GM19452 (cell line): Measurements from ENCODE around the gene ADCY3.
A peak's percentile ranks its signal among the peaks of the same experiment; 100 is the strongest.

Source experiments
- ATAC-seq: cut with Tn5 transposase; IDR thresholded peaks from one replicate; pipeline ENCODE4 v1.9.1; 2021; ENCODE audit not compliant: unreplicated experiment

The ADCY3 gene

GRCh38 chr2:24926220-24926601 is 6.2 kb upstream of the ADCY3 start:
- ATAC-seq = no peak

GRCh38 chr2:24925815-24926214 is 5.8 kb upstream of the ADCY3 start:
- no peak for ATAC-seq

- no peak for ATAC-seq
These were observed 4.7 kb upstream of the ADCY3 start for GRCh38 chr2:24924732-24925131.

DNA sequence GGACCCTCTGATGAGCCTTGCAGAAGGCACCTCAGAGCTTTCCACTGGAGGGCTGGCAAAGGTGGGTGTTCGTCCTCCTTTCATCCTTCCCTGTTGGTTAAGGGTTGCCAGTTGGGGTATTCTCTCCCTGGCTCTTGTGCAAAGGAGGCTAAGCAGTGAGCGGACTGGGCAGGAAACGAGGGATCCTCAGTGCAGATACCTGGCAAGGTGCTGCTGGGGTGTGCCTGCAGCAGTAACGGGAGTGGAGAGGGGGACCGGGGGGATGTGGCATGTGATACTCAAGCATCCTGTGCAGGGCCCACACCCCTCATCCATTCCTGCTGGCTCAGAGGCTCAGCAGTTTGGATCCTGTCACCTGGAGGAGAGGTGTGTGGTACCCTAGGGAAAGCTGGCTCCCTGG is 4.2 kb upstream of the ADCY3 start:
- no peak for ATAC-seq

DNA sequence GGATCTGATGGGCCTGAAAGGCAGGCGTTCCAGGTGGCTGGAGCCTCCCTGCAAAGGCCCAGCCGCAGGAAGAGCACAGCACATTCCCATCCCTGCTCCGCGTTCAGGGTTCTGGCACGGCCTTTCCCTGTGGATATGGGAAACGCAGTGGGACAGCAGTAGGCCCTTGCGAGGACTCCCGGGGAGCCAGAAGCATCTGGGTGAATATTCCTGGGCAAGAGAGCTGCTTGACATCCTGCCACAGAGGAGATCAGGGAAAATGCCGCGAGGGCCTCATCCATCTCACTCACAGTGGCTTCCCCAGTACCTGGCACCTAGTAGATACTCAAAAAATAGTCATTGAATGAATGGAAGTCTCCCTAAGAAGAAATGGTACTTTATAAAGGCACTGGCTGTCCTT is 3.1 kb upstream of the ADCY3 start:
- ATAC-seq = no peak

GRCh38 chr2:24922556-24922955 is 2.5 kb upstream of the ADCY3 start:
- no peak for ATAC-seq

- ATAC-seq = no peak
These were observed 888 bp upstream of the ADCY3 start for GRCh38 chr2:24920809-24921441.

DNA sequence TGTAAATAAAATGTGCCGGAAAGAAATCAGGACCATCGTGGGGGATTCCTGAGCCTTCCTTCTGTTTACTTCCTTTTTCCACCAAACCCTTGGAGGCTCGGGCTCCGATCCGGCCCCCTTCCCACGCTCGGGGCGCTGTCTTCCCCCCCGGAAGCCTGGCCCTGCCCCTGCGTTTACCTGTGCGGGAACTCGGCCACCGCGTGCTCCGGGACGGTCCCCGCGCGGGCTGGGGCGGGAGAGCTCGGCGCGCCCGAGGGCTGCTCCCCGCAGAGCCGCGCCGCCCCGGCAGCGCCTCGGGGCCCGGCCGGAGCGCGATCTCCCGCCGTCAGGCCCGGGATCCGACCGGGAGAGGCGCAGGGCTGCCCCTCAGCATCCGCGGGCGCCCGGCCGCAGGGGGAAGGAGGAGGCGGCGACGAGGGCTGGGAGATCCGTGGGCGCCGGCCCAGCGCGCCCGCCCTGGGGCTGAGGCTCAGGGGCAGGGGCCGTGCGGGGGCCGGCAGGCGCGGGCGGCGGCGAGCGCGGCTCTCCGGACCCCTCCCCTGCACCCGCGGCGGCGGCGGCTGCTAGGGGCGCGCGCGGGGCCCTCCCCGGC is 435 bp downstream of the ADCY3 start:
- ATAC-seq = peak; percentile 11

DNA sequence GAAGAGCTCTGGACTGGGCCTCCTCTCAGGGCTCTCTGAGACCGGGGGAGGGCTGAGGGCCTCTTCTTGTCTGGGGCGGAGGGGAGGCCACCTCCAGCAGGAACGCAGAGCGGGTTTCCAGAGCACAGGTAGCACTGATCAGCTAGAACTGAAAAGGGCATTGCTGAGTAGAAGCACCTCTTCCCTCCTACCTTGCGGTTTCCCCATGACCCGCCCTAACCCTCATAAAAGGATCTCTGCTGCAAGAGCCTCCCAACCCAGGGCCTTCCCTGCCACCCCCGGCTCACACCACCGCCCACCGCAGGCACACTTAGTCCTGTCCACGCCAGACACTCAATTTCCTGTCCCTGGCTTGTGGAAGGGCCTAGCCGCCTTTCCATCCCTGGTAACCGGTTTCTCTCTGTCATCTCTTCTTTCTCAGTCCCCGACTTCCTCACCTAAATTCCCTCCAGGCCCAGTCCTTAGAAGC is 966 bp downstream of the ADCY3 start:
- no peak for ATAC-seq

DNA sequence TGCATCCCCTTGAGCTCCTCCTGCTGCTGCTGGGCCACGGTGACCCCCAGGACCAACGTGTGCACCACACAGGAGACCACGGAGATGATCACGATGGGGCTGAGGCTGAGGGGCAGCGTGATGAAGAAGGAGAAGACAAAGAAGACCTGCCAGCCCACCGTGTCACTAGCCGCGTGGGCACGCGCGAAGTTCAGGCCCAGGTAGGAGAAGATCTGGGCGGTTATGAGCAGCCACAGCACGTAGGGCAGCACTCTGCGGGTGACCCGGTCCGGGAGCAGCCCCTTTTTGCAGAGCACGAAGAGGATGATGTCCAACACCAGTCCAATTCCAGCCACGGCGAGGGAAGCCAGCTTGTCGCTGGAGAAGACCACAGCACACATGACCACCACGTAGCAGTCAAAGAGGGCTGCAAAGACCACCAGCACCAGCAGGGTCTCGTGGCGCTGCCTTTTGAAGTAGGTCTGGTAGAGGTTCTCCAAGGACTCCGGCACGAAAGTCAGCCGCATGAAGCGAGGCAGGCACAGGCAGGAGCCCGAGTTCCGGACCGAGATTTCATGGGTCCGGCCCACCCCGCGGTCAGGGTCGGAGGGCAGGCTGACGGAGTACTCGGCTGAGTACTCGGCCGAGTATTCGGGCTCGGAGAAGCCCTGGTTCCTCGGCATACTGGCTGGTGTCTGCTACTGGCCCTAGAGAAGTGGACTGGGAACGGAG is 1.6 kb downstream of the ADCY3 start:
- ATAC-seq = no peak

DNA sequence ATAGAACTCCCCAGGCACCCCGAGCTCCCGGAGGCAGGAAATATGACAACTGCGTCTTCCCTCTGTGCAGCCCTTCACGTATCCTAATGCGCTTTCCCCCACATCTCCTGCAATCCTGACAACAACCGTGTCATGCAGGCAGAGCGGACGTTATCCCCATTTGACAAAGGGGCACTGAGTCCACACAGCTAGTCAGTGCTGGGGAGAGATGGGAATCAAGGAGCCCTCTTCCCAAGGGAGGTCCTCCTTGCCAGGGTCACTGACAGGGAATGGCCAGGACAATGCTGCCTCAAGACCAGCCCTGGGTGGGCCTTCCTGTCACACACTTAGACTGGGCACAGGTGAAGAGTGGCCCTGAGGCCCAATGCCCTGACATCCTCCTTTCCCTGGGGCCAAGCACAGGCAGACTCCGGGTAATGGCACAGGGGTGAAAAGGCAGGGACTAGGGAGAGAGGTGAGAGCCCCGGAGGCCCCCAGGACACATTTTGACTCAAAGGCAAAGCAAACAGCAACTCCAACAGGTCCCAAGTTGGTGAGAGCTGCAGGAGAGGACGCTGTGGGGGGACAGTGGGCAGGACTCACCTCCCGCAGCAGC is 2.2 kb downstream of the ADCY3 start:
- no peak for ATAC-seq

DNA sequence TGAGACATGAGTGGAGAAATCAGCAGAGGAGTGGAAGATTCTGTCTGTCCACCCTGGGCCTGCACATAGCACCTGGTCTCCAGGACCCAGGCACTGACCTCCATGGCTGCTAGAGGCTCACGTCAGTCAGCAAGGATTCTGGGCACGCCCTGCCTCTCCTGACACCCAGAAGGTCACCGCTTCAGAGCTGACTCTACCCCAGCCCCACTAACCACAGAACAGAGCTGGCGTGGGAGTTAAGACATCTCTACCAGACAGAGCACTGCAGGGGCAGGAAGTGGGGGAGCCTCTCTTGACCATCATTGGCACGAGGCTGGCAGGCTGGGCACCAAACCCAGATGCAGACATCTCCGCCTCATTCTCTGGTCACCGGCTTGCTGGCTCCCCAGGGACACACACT is 3.0 kb downstream of the ADCY3 start:
- no peak for ATAC-seq

- ATAC-seq = no peak
These were observed 4.2 kb downstream of the ADCY3 start for GRCh38 chr2:24915796-24916195.

GRCh38 chr2:24915175-24915574 is 4.9 kb downstream of the ADCY3 start:
- ATAC-seq = no peak

GRCh38 chr2:24914713-24915112 is 5.3 kb downstream of the ADCY3 start:
- no peak for ATAC-seq

DNA sequence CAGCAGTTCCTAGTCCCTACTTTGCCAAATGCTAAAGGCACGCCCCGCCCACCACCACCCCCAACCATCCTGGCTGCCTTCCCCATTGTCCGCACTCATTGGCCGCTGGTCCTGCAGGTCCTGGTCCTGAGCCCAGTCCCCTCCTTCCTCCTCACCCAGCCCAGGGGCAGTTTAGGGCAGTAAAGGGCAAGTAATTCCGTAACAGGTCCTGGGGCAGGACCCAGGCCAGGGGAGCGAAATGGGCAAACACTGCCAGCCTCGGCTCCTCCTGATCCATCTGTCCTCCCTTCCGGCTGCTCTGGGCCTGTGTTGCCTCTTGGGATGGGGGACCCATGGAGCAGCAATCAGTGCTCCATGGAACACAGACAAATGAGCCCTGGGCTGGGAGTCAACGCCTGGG is 6.1 kb downstream of the ADCY3 start:
- no peak for ATAC-seq

- ATAC-seq = no peak
These were observed 7.1 kb downstream of the ADCY3 start for GRCh38 chr2:24912986-24913385.

- ATAC-seq = no peak
These were observed 7.5 kb downstream of the ADCY3 start for GRCh38 chr2:24912523-24912922.

GRCh38 chr2:24910245-24910644 is 9.8 kb downstream of the ADCY3 start:
- no peak for ATAC-seq

DNA sequence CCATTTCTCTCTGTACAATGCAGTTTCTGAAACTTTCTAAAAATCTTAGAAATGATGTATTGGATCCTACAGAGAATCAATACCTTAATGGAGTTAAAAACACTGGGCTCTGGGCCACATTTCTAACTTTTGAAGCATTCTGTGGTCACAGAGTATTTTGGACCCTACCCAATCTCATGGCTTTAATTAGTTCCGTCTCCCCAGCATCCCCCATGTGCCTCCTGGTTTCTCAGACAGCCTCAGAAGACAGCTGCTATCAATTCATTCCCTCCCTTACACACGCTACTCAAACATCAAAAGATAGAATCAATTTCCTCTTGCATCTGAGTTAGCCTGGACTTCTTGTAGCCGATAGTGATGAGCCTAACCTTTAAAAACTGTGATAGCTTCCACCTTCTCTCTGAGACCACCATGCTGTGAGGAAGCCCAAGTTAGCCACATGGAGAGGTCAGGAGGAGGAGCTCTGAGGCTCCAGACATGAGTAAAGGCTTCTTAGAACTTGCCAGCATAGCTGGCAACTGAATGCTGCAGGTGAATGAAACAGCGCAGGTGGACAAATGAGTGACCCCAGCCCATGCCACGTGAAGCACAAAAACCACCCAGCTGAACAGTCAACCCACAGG is 10.4 kb downstream of the ADCY3 start:
- no peak for ATAC-seq

DNA sequence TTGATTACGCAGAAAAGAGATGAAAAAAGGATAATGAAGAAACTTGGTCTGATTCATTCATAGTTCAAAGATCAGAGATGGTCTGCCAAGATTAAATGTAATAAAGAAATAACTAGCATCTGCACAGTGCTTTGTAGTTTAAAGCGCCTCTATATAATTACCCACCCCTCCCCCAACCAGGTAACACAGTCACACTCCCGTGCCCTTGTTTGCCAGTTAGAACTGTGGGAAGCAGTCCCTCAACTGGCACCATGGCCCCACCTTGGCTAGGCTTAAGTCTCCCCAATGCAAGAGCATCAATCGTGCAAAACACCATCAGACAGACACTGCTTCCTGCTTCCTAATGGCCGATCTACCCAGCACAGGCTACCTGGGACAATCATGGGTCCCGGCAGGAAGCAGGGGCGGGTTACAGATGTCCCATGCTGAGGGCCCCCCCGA is 11.6 kb downstream of the ADCY3 start:
- ATAC-seq = no peak

DNA sequence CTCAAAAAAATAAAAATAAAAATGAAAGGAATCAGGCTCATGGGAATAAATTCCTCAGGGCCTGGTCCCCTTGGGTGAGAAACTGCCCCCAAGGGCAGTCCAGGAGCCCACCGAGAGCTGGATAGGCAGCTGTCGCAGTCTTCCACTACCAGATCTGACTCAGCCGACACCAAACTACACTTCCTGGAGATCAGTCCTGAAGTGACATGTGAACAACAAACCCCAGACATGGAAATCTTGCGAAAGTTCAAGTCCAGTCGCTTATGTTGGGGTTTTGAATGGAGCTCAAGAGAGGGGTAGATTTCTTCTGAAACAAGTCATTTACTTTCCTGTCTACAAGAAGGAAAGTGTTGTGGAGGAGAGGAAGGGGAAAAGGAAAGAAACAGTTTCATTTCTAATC is 12.9 kb downstream of the ADCY3 start:
- ATAC-seq = no peak
